Right atrium auricular region (tissue), 2 donors: ENCODE results near the gene FAM181A. TPM values are rescaled to one million over a fixed set of nuclear protein-coding genes. Genes with fewer than 3 reads are reported as not detected.

Experiments
- DNase-seq: peaks from one replicate; pipeline ENCODE4 v3.0.0-alpha.2; 2019; ENCODE audit warnings: low spot score
- H3K27ac ChIP-seq, 2 donors: fragments of 200-600 bp; sonication (generic); 1 replicate in 1 of 2; 2 replicates in 1 of 2; pipeline ENCODE4 v1.5.1; 2016 to 2019
- H3K27me3 ChIP-seq, 2 donors: fragments of 200-600 bp; sonication (generic); one replicate each; pipeline versions ENCODE4 v1.5.1 to v1.6.0; 2017 to 2019
- H3K36me3 ChIP-seq: fragments of 200-600 bp; sonication (generic); one replicate; pipeline ENCODE4 v1.5.1; 2016
- H3K4me1 ChIP-seq, 2 donors: fragments of 200-600 bp; sonication (generic); one replicate each; pipeline versions ENCODE4 v1.5.1 to v1.6.0; 2017 to 2019
- H3K4me3 ChIP-seq, 2 donors: fragments of 200-600 bp; sonication (generic); 1 replicate in 1 of 2; 2 replicates in 1 of 2; pipeline ENCODE4 v1.5.1; 2017 to 2019; ENCODE audit warnings: mild to moderate bottlenecking in 1 of 2, moderate library complexity in 1 of 2
- H3K9me3 ChIP-seq, 2 donors: fragments of 200-600 bp; sonication (generic); one replicate each; pipeline ENCODE4 v1.5.1; 2019
- CTCF ChIP-seq, 2 donors: fragments of 200-600 bp; sonication (generic); IDR thresholded peaks; one replicate each; pipeline ENCODE4 v1.5.1; 2019; ENCODE audit warnings: antibody characterized with exemption in 2 of 2
- total RNA-seq, 2 donors: library from RNA; depleted of rRNA; stranded (reverse); fragments of >200 nt; gene quantifications; one replicate each; pipeline ENCODE4 v1.1.0, GENCODE V29; 2016

The FAM181A gene
- total RNA-seq, 2 donors from 2014 or later = not detected

DNA sequence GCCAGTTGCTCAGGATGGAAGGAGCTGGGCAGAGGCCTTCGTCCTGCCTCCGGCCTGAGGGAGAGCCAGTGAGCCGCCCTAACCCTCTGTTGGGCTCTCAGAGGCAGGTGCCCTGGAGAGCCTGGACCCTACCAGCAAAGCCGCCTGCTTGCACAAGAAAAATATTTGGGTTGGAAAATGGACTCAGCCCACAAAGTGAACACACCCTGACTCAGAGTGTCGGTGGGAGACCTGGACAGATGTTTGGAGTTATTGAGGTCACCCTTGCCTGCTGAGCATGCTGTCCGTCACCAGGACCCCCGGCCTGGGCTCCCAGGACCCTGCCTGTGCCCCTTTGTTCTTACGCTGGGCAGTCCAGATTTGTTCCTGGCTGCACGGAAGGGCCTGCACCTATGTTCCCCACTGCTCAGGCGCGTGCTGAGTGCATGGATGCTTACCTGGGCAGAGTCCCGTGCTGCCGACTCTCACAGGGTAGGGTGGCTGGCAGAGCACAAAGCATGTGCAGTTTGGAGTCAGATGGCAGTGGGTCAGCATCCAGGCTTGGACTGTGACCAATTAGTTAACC, 22.4 kb downstream of the FAM181A start:
- TF ChIP-seq CTCF (IDR thresholded peaks at IDR 0.05) = no peak
- peaks cover 0 to 26% of the 10 kb centered on the region in 2 donors for H3K4me1 ChIP-seq
- H3K4me3 ChIP-seq = no peak overlapping the region
- H3K27me3 ChIP-seq = no peaks in the 10 kb centered on the region
- H3K27ac ChIP-seq = no peak overlapping the region
- no peak for DNase-seq
- H3K36me3 ChIP-seq = peaks cover 92% of the 10 kb centered on the region
- H3K9me3 ChIP-seq = no peaks in the 10 kb centered on the region

- DNase-seq = no peak
- no peak for TF ChIP-seq CTCF (IDR thresholded peaks at IDR 0.05)
- H3K4me3 ChIP-seq = no peak overlapping the region
- peaks cover 0 to 29% of the 10 kb centered on the region in 2 donors for H3K4me1 ChIP-seq
- no peak overlapping the region for H3K27ac ChIP-seq
- H3K27me3 ChIP-seq = no peaks in the 10 kb centered on the region
- no peaks in the 10 kb centered on the region for H3K9me3 ChIP-seq
- H3K36me3 ChIP-seq = peaks cover 85% of the 10 kb centered on the region
These were observed 23.9 kb downstream of the FAM181A start for GRCh38 chr14:93950948-93951634.

DNA sequence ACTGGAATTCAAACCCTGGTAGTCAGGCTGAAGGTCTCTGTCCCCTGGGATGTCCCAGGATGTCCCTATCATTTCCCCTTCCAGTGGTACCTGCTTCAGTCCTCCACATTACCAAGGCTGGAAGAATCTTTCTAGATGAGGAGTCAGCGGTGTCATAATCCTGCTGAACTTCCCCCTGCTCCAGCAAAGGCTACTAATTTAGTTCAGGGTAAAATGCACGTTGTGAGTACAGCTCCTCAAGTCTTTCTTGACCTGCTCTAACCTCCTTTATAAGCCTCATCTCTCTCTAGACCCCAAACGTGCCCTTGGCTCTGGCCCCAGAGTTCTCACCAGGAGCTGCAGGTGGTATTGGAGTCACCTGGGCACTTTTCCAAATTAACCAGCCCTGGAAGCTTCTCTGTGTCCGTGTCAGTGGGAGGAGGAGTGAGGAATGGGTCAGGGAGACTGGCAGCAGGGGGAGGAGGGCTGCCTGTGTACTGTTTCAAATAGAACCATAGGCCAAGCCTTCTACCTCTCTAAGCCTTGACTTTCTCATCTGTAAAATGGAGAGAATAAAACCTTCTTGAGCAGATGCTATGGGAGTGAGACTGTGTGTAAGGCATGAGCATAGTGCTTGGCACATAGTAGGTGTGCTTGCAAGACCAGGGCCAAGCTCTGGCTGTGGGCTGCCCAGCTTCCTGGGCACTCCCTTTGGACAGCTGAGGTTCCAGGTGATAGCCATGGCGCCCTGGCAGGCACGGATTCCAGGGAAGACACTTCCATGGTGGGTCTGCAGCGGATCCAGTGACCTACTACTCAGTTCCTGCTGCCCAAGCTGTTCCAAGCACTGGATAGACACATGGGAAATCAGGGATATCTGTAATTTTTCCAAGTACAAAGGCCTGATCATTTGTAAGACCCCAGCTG, 24.7 kb downstream of the FAM181A start:
- no peaks in the 10 kb centered on the region for H3K9me3 ChIP-seq
- peak overlapping the region in 1 of 2 donors; percentile 7 for H3K27ac ChIP-seq
- H3K4me3 ChIP-seq = no peak overlapping the region
- H3K27me3 ChIP-seq = no peaks in the 10 kb centered on the region
- no peak for DNase-seq
- TF ChIP-seq CTCF (IDR thresholded peaks at IDR 0.05) = no peak
- H3K4me1 ChIP-seq = peaks cover 0 to 37% of the 10 kb centered on the region in 2 donors
- peaks cover 77% of the 10 kb centered on the region for H3K36me3 ChIP-seq

DNA sequence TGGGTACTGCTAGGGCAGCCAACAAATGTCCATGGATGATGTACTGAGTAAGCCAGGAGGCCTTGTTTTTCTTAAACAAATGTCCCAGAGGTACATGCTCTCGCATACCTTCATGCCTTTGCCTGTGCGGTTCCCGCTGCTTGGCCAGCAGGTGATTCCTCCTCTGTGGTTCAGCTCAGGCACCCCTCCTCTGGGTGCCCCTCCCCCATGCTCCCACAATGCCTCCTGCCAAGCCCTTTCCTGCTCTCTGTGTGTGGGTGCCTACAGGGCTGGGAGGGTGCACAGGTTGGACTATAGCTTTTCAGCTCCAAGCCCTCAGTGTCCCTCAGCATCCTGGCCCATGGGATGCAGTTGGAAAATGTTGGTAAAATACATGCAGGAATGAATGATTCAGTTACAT, 25.7 kb downstream of the FAM181A start:
- Histone ChIP-seq H3K9me3 (no peaks in the 10 kb centered on the region), H3K27me3 (no peaks in the 10 kb centered on the region), H3K27ac (no peak overlapping the region), H3K4me1 (peaks cover 0 to 43% of the 10 kb centered on the region in 2 donors), H3K4me3 (no peak overlapping the region), H3K36me3 (peaks cover 70% of the 10 kb centered on the region)
- no peak for TF ChIP-seq CTCF (IDR thresholded peaks at IDR 0.05)
- DNase-seq = no peak

DNA sequence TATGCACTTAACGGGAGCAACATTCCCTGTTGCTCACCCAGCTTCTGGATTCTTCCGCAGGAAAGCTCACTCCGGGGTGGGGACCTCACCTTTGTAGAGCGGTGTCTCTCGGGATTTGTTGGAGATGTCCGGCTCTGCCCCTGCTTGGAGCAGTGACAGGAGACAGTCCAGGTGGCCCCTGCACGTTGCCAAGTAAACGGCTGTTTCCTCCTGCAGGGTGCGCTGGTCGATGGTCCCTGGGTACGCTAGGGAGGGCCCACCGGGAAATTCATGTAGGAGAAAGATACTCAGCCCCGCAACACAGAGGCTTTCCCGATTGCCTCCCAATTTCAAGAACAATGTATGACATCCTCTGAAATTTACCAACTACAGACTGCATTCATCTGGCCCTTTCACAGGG, 26.1 kb downstream of the FAM181A start:
- no peak for DNase-seq
- Histone ChIP-seq H3K9me3 (no peaks in the 10 kb centered on the region), H3K4me1 (peaks cover 0 to 43% of the 10 kb centered on the region in 2 donors), H3K36me3 (peaks cover 68% of the 10 kb centered on the region), H3K27me3 (no peaks in the 10 kb centered on the region), H3K4me3 (no peak overlapping the region), H3K27ac (peak overlapping the region; percentile 27 to 46)
- TF ChIP-seq CTCF (IDR thresholded peaks at IDR 0.05) = peak in 1 of 2 donors; percentile 29
